B cell (primary cell): ENCODE measurements around the gene TAF4. TPM values are rescaled to one million over a fixed set of nuclear protein-coding genes. Genes with fewer than 3 reads are reported as not detected.

Experiments
- polyA plus RNA-seq: library from polyadenylated mRNA; depleted of rRNA; stranded (reverse); fragments of >200 nt; gene quantifications from 2 replicates; pipeline ENCODE4 v1.2.3, GENCODE V29; 2012
- small RNA-seq: library from RNA; depleted of rRNA; stranded (forward); fragments of <200 nt; gene quantifications from one replicate; pipeline ENCODE3, GENCODE V24; 2012; ENCODE audit warnings: low replicate concordance, low read depth; ENCODE audit not compliant: insufficient read length
- total RNA-seq, 2 donors: library from RNA; stranded (reverse); fragments of 120-200 nt in 1 of 2; gene quantifications; 1 replicate in 1 of 2; 2 replicates in 1 of 2; pipeline versions ENCODE4 v1.2.3 to v1.2.4, GENCODE V29; 2013 to 2022

TAF4 gene
- total and polyA plus RNA-seq, 2 donors (not counting 1 experiment from before 2014, with no cell fraction given): 13.9 to 39.5 TPM

Small RNA genes within 50 kb of the gene (small RNA-seq; reads per million reads assigned to genes)
- not detected for gene MIR3195

Other genes with a start within 250 kb of the TAF4 start
- gene LSM14B, start 56.6 kb upstream of the TAF4 start, total RNA-seq: 52.8 and 55.0 TPM in 2 replicates
- 26.8 and 33.1 TPM in 2 replicates for gene LSM14B, start 56.6 kb upstream of the TAF4 start, polyA plus RNA-seq
- gene PSMA7, start 77.5 kb upstream of the TAF4 start, total RNA-seq: 140 TPM in 2 replicates
- gene PSMA7, start 77.5 kb upstream of the TAF4 start, polyA plus RNA-seq: 252 and 368 TPM in 2 replicates
- 20.7 and 22.0 TPM in 2 replicates for gene SS18L1, start 77.9 kb upstream of the TAF4 start, total RNA-seq
- 14.9 and 15.4 TPM in 2 replicates for gene SS18L1, start 77.9 kb upstream of the TAF4 start, polyA plus RNA-seq
- 47.6 and 48.4 TPM in 2 replicates for gene MTG2, start 117.1 kb upstream of the TAF4 start, total RNA-seq
- gene MTG2, start 117.1 kb upstream of the TAF4 start, polyA plus RNA-seq: 24.9 and 29.6 TPM in 2 replicates
- not detected in 2 replicates for gene HRH3, start 154.4 kb upstream of the TAF4 start, total RNA-seq
- gene HRH3, start 154.4 kb upstream of the TAF4 start, polyA plus RNA-seq: not detected in 2 replicates
- gene OSBPL2, start 172.6 kb upstream of the TAF4 start, total RNA-seq: 74.3 and 76.6 TPM in 2 replicates
- 28.1 and 53.3 TPM in 2 replicates for gene OSBPL2, start 172.6 kb upstream of the TAF4 start, polyA plus RNA-seq
- 64.2 and 73.9 TPM in 2 replicates for gene ADRM1, start 237.1 kb upstream of the TAF4 start, total RNA-seq
- 63.3 and 87.2 TPM in 2 replicates for gene ADRM1, start 237.1 kb upstream of the TAF4 start, polyA plus RNA-seq